Panc1 (cell line): ENCODE measurements around the gene ITGB8. TPM values are rescaled to one million over a fixed set of nuclear protein-coding genes. Genes with fewer than 3 reads are reported as not detected.

ENCODE experiments used
- ATAC-seq: fragments of 200-7000 bp; cut with Tn5 transposase; 2 replicates; pipeline ENCODE4 v1.9.1; 2020; ENCODE audit warnings: mild to moderate bottlenecking, moderate library complexity
- BruUV-seq: library from RNA; stranded (reverse); fragments of 400-500 nt; replicated peaks from 2 replicates; lab custom pipeline; 2021; lab: Mats Ljungman, UMichigan
- CTCF ChIA-PET: fragments of 300-600 bp; sonication (Branson Sonifier 250); formaldehyde crosslinking; loops from one replicate; lab custom pipeline; 2022; ENCODE audit warnings: antibody characterized with exemption; lab: Charles Lee
- POLR2A ChIA-PET: fragments of 300-600 bp; sonication (Branson Sonifier 250); formaldehyde crosslinking; loops from one replicate; lab custom pipeline; 2022; ENCODE audit warnings: antibody characterized with exemption; lab: Charles Lee
- DNase-seq: peaks from one replicate; pipeline ENCODE4 v3.0.0-alpha.2; 2010; ENCODE audit warnings: low read depth, low spot score
- H3K27ac ChIP-seq: 2 replicates; pipeline ENCODE4 v1.5.1; 2011; ENCODE audit warnings: mild to moderate bottlenecking, low read length, inconsistent platforms
- H3K27me3 ChIP-seq: fragments of 200-500 bp; sonication (Bioruptor generic); 2 replicates; pipeline ENCODE4 v1.6.0; 2014; ENCODE audit warnings: low read length, inconsistent platforms; ENCODE audit not compliant: control insufficient read depth, insufficient read depth
- H3K36me3 ChIP-seq: fragments of 200-500 bp; sonication (Bioruptor generic); 2 replicates; pipeline ENCODE4 v1.5.1; 2014; ENCODE audit warnings: inconsistent platforms, mild to moderate bottlenecking, low read length, moderate library complexity; ENCODE audit not compliant: control insufficient read depth, insufficient read depth
- H3K4me1 ChIP-seq: 2 replicates; pipeline ENCODE4 v1.5.1; 2011; ENCODE audit warnings: inconsistent platforms, mild to moderate bottlenecking, low read length, moderate library complexity; ENCODE audit not compliant: control insufficient read depth, insufficient read depth
- H3K4me3 ChIP-seq, 2 experiments: 2 replicates each; pipeline ENCODE4 v1.5.1; 2011 to 2012; ENCODE audit warnings: low read depth in 2 of 2, low read length in 2 of 2, mild to moderate bottlenecking in 2 of 2, inconsistent platforms in 1 of 2, moderate library complexity in 1 of 2
- H3K9me3 ChIP-seq: fragments of 200-500 bp; sonication (Bioruptor generic); 2 replicates; pipeline ENCODE4 v1.5.1; 2014; ENCODE audit warnings: low read depth, mild to moderate bottlenecking, inconsistent platforms, low read length, moderate library complexity; ENCODE audit not compliant: control insufficient read depth, insufficient read depth
- CTCF ChIP-seq: fragments of 450-650 bp; IDR thresholded peaks from 2 replicates; pipeline ENCODE4 v1.5.1; 2017; ENCODE audit warnings: mild to moderate bottlenecking
- POLR2AphosphoS5 ChIP-seq: IDR thresholded peaks from 2 replicates; pipeline ENCODE4 v1.6.1; 2012; ENCODE audit warnings: mild to moderate bottlenecking, low read depth, low read length, moderate library complexity
- REST ChIP-seq, 2 experiments: IDR thresholded peaks; 2 replicates each; pipeline ENCODE4 v1.6.1; 2011 to 2012; ENCODE audit warnings: low read depth in 2 of 2, control low read depth in 1 of 2, low read length in 1 of 2, mild to moderate bottlenecking in 1 of 2, moderate library complexity in 1 of 2; ENCODE audit not compliant: insufficient read depth in 1 of 2
- SIN3A ChIP-seq: IDR thresholded peaks from 2 replicates; pipeline ENCODE4 v1.6.1; 2012; ENCODE audit warnings: low read depth, mild to moderate bottlenecking, low read length, moderate library complexity, borderline replicate concordance; ENCODE audit not compliant: insufficient read depth
- TCF7L2 ChIP-seq: IDR thresholded peaks from 2 replicates; pipeline ENCODE4 v1.6.1; 2011; ENCODE audit warnings: mild to moderate bottlenecking, low read depth, low read length, inconsistent platforms
- in situ Hi-C: cut with HindIII; loops from 2 replicates; pipeline ENCODE4 v1.10.0; 2016; ENCODE audit warnings: low sequenced_read_pairs, low pct_unique_long_range_greater_than_20kb
- intact Hi-C: fragments of 100-400 bp; cut with micrococcal nuclease; formaldehyde crosslinking; loops from one replicate; pipeline ENCODE4 v1.10.0; 2022; ENCODE audit not compliant: unreplicated experiment
- total RNA-seq: library from RNA; stranded (reverse); gene quantifications from one replicate; pipeline ENCODE4 v1.2.1, GENCODE V29; 2021; ENCODE audit not compliant: unreplicated experiment

Gene ITGB8
- total RNA-seq, 1 experiment from 2014 or later: 4.9 TPM

- H3K4me3 ChIP-seq: no peak overlapping the region
- ChIA-PET POLR2A (no interaction called here), CTCF (no interaction called here)
- H3K36me3 ChIP-seq: no peaks in the 10 kb centered on the region
- DNase-seq: no peak
- in situ Hi-C loops: no loop called here
- no TSS peak for BruUV-seq
- no peaks in the 10 kb centered on the region for H3K9me3 ChIP-seq
- intact Hi-C loops: no loop called here
- no peak for ATAC-seq
- H3K4me1 ChIP-seq: no peaks in the 10 kb centered on the region
- no peak overlapping the region for H3K27ac ChIP-seq
- H3K27me3 ChIP-seq: no peaks in the 10 kb centered on the region
- TF ChIP-seq CTCF (no peak), SIN3A (no peak), POLR2AphosphoS5 (no peak), TCF7L2 (no peak), REST (IDR thresholded peaks at IDR 0.05; ENCODE audit: insufficient read depth in 1 of 2, low read depth in 2 of 2, low read length in 1 of 2) (no peak)
These were observed 32.2 kb upstream of the ITGB8 start for GRCh38 chr7:20298486-20298901.

GRCh38 chr7:20299145-20299544 lies 31.6 kb upstream of the ITGB8 start:
- H3K27ac ChIP-seq: no peak overlapping the region
- no peak for ATAC-seq
- ChIA-PET CTCF (interaction anchor here (0.5 kb wide), 1 partner anchor 807 kb away, joined by 3 read pairs; no protein-coding TSS in a partner anchor), POLR2A (no interaction called here)
- in situ Hi-C loops (no loop called here), intact Hi-C loops (no loop called here)
- no peak for DNase-seq
- no peaks in the 10 kb centered on the region for H3K9me3 ChIP-seq
- no peak overlapping the region for H3K4me3 ChIP-seq
- H3K36me3 ChIP-seq: no peaks in the 10 kb centered on the region
- TF ChIP-seq TCF7L2: no peak
- no peak for TF ChIP-seq POLR2AphosphoS5
- no peak for TF ChIP-seq SIN3A
- no peak for TF ChIP-seq CTCF
- TF ChIP-seq REST (IDR thresholded peaks at IDR 0.05; ENCODE audit: insufficient read depth in 1 of 2, low read depth in 2 of 2, low read length in 1 of 2): no peak
- no TSS peak for BruUV-seq
- H3K4me1 ChIP-seq: no peaks in the 10 kb centered on the region
- no peaks in the 10 kb centered on the region for H3K27me3 ChIP-seq
